Measurements from ENCODE around the gene SLC35F1. TPM values are rescaled to one million over a fixed set of nuclear protein-coding genes. Genes with fewer than 3 reads are reported as not detected.
A peak's percentile ranks its signal among the peaks of the same experiment; 100 is the strongest.

SLC35F1 gene
- total and polyA plus RNA-seq, 9 of the 15 experiments (the other 6 are each of a cell fraction or from before 2014, with no cell fraction given), result 0.03 to 0.06 TPM; not detected in 7

- TF ChIP-seq AFF1 (IDR thresholded peaks at IDR 0.05; ENCODE audit: low read depth in 1 of 2, partially characterized antibody in 2 of 2), result no peak
- no peak for TF ChIP-seq TSHZ1 (CRISPR knock-in tag; IDR thresholded peaks at IDR 0.05)
These were observed 419.6 kb downstream of the SLC35F1 start (continued) for GRCh38 chr6:118326712-118327111.

- Histone ChIP-seq H3K4me3 (no peak overlapping the region), H4K20me1 (replicated peaks; ENCODE audit: control insufficient read depth, insufficient read depth, low read length) (no peaks in the 10 kb centered on the region), H3K9me3 (replicated peaks; ENCODE audit: control insufficient read depth, insufficient read depth, low read depth, low read length) (no peaks in the 10 kb centered on the region), H3K27ac (ENCODE audit: extremely low read depth, low read depth, low read length) (no peak overlapping the region), H3K36me3 (ENCODE audit: control insufficient read depth, insufficient read depth, low read length) (no peaks in the 10 kb centered on the region), H3K4me2 (ENCODE audit: insufficient read depth, low read length) (no peak overlapping the region), H3K4me1 (replicated peaks in 1 of 2; ENCODE audit: control insufficient read depth in 2 of 2, insufficient read depth in 2 of 2, low read length in 2 of 2) (no peaks in the 10 kb centered on the region), H3K79me2 (ENCODE audit: control insufficient read depth, insufficient read depth, low read length) (no peaks in the 10 kb centered on the region), H3K9ac (ENCODE audit: insufficient read depth in 1 of 2, low read depth in 2 of 2, low read length in 2 of 2) (no peak overlapping the region), H3K27me3 (ENCODE audit: control insufficient read depth in 2 of 2, insufficient read depth in 2 of 2, low read length in 2 of 2) (no peaks in the 10 kb centered on the region; a peak in 2 of 5 replicates), H3K9me1 (ENCODE audit: control insufficient read depth, insufficient read depth, low read length) (no peaks in the 10 kb centered on the region), H2AFZ (ENCODE audit: low read depth, low read length) (no peak overlapping the region)
- FAIRE-seq (no peak), ATAC-seq (no peak), DNase-seq (ENCODE audit: extremely low read depth in 1 of 4, low spot score in 3 of 4) (no peak)
- BruUV-seq (replicated peaks), result no TSS peak
- intact Hi-C loops (cut with micrococcal nuclease), result no loop called here
- in situ Hi-C loops (cut with MboI), result no loop called here
- peak; percentile 31; the same call in 1 of the 2 replicates for TF ChIP-seq CEBPB (tag; IDR thresholded peaks at IDR 0.05)
- no peak for TF ChIP-seq PCBP1 (IDR thresholded peaks at IDR 0.05; ENCODE audit: low read depth, low read length, poor library complexity, severe bottlenecking)
- POLR2A ChIA-PET, result no interaction called here
- CTCF ChIA-PET (ENCODE audit: low intra/inter-chr PET ratio), result no interaction called here
These were observed 420.2 kb downstream of the SLC35F1 start for GRCh38 chr6:118327237-118327636.
